HG03558 (cell line): ENCODE data around the gene SDK1.

Source experiments
- ATAC-seq: cut with Tn5 transposase; IDR thresholded peaks from one replicate; pipeline ENCODE4 v1.9.1; 2021; ENCODE audit warnings: moderate number of reproducible peaks; ENCODE audit not compliant: unreplicated experiment; ENCODE audit errors: extremely low read depth

SDK1 gene

DNA sequence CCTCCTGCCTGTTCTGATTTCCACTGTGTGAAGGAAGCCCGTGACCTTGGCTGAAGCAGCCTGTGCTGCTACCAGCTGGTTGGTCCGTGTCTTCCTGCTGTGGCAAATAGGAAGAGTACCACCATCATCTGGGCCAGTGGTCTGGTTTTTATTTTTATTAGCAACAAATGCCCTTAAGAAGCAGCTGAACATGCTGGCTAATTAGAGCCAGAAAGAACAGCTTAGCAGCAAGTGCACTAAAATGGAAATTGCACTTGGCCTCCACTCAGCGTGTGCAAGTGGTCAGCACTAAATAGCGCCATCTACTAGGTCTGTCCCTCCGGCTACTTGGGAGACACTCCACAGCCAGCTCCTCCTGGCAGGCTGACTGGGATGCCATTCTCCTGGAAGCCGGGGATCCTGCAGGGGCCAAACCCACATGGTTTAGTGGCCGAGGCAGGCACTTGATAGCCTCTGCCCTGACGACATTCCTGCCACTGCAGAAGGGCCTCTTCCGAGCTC is 690.7 kb downstream of the SDK1 start:
- ATAC-seq = no peak

DNA sequence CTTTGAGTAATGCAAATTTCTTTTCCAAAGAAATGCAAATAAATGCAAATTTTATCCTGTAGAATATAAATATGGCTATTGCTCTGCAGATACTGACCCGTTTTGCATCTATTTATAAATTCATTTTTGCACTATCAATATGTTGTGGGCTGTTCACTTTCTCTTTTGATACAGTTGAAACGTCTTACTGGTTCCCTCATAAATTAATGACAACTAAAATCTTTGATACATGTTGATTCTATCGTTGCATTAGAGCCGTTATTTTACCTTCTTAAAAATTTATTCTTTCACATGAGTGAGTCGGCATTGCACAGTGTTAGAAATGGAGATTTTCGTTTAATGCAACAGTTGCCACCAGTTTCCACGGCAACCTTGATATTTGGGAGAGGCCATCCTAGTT is 691.8 kb downstream of the SDK1 start:
- no peak for ATAC-seq

DNA sequence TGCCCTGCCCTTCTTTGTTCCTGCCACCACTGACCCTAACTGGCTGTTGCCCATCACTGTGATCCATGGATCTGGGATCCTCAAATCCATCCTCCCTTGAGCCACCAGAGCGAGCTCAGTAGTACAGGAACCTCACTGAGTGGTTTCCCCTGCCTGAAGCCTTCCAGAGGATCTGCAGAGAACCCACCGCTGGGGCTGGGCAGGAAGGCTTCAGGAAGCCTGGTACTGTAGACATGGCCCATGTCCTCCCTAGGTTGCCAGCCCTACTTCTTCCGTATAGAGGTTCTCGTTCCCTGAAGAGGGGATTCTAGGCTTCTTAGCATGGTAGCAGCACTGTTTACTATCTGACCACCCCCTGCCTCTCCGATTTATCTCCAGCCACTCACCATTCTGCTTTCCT is 693.7 kb downstream of the SDK1 start:
- ATAC-seq = no peak

DNA sequence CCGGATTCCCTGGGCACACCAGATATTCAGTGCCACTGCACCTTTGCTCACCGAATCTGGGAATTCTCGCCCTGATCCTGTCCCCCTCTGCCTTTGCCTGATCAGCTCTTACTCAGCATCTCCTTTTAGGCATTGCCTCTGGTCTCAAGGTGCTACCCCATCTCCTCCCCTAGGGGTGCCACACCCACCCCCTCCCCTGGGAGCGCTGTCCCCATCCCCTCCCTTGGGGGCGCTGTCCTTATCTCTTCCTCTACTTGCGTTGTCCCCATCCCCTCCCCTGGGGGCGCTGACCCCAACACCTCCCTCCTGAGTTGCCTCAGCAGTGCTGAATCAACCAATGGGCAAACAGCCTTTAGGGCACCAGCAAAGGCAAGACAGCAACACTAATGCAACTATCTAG is 694.1 kb downstream of the SDK1 start:
- no peak for ATAC-seq

DNA sequence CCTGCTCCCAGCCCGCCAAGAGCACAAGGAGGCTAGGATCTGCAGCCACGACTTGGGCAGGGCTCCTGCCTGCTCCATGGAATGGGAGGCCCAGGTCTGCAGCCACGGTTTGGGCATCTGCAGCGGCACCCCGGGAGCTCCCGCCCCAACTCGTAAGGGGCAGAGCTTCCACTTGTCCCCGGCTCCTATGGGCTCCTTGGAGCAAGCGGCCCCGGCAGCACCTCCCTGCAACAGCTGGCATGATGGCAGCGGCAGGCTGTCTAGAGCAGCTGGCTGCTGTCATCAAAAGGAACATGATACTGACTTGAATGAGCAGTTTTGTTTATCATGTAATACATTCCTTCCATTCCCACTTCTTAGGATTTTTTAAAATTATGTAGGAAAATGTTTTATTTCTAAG is 697.0 kb downstream of the SDK1 start:
- no peak for ATAC-seq

DNA sequence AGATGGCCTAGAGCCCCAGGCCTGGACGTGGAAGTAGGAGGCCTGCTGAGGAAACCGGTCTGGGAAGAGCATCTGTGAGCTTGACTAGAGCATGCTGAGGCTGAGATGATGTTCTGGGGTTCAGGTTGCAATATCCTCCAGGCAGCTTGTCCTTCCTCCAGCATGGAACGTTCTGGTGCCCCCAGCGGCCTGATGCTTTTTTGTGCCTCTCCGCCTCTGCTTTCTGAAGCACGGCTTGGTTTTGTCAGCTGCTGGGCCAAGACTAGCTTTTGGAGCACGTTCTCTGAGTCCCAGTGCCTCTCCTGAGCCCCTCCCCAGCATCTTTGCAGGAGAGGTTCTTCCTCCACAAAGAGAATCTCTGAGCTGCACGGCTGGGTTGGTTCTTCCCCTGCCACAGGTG is 699.1 kb downstream of the SDK1 start:
- no peak for ATAC-seq

DNA sequence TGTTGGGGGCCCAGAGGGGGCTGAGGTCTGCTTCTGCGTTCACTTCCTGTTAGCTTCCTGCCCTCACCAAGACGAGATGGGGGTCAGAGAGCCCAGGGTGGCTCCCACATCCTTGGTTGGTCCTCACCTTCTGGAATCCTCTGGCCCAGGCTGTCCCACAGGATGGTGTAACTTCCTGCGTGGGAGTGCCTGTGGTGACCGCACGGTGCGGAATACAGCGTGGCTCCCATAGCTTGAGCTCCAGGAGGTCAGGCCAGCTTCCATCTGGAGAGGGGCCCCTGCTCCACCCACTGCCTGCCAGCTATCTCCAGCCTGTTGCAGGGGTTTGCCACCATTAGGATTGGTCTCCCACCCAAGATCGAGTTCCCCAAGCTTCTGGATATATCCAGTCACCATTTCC is 699.9 kb downstream of the SDK1 start:
- ATAC-seq = no peak

DNA sequence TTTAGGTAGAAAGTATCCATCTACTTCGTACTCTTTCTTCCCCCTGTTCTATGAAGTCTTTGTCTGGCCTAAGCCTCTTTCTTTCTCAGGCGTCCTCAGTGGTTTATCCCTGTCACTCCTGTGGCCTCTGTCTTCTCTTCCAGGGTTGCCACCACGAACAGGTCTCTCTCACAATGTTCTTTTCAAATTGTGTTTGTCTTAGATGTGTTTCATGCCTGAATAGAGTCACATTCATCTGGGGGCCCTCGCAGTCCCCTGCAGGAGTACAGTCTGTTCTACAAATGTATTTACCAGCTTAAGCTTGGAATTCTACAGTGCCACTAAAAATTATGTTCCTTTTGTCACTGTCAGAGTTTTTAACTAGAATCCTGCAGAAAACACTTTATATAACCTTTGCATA is 700.7 kb downstream of the SDK1 start:
- ATAC-seq = no peak

DNA sequence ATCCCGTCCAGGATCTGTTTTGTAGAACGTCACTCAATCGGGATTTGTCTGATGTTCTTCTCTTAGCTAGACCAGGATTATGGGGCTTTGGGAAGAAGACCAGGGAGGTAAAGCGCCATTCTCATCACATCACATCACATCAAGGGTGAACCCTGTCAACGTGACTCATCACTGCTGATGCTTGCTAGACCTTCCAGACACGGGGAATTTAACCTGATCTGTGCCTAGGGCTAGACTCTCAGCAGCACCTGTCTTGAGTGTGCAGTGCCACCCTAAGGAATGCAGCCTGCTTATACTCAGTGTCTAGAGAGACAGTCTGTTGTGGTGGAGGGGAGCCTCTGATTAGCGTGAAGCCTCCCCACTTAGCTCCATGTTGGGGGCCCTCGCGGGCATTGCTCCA is 702.5 kb downstream of the SDK1 start:
- no peak for ATAC-seq

DNA sequence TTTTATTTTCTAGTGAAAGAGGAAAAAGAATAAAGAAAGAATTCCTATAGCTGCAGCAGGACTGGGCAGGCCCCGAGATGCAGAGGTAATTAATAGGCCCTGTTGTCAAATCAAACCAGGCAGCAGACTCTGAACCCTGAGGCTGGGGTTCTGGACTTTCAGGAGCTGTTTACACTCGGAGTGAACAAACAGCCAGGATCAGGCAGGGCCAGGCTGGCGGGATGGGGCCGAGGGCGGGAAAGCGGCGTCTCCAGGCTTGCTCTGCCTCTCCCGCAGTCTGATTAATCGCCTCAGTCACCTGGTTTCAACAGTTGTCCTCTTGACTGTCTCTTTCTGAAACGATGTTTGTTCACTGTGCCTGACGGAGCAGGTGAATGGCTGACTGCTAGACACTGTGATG is 705.6 kb downstream of the SDK1 start:
- ATAC-seq = no peak

DNA sequence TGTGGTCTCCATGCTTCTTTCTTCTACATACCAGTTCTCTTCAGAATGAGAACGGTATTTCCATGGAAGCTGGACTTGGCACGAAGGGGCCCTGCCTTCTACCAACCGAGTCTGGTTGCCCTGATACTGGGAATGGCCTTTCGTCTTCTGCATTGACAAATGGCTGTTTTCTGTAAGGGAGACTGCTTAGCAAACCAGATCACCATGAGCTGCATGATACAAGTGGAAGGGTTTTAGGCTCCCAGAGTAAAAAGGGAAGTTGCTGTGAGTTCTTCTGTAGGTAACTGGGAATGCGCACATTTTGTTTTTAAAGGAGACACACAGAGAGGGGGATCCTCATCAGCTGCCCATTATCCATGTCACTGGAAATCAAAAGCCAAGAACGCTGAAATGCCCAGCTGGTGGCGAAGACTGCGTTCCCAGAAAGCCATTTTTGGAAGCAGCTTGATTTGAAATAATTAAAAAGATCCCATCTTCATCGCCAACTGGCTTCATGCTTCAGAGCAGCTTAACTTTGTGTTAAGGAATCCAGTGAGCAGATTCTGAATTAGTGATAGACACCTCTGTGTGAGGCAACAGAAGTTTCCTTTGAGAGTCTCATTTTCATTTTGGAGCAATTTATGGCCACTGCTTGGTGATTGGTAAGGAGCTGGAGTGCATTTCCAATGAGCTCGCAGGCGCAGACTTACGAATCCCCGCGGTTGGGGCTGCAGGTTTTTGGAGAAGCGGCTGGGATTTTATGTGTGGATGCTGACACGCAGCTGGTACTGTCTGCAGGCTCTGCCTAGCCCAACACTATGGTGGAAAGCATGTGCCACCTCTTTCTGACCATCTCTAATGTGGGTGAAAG is 708.4 kb downstream of the SDK1 start:
- ATAC-seq = no peak

DNA sequence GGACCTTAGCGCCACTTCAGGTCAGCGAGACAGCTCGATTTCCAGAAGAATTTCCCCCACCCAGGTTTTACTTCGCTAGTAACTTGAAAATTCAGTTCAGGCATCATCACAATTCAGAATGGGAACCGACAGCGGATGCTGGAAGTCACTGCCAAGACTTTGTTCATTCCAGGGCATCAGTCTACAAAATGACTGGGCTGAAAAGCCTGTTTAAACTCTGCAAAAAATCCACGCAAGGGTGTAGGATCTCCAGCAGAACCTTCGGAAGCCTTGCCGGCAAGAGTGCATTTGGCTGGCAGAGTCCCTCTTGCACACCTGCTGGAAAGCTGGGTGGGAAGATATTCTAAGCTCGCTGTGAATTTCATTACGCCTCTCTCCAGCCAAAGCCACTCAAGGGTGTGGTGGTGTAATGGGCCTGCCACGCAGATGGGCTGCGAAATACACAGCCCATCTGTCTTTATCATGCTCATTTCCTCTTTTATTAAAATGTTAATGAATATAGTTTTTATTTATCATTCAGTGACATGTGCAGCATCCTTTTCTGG is 709.1 kb downstream of the SDK1 start:
- ATAC-seq = no peak

DNA sequence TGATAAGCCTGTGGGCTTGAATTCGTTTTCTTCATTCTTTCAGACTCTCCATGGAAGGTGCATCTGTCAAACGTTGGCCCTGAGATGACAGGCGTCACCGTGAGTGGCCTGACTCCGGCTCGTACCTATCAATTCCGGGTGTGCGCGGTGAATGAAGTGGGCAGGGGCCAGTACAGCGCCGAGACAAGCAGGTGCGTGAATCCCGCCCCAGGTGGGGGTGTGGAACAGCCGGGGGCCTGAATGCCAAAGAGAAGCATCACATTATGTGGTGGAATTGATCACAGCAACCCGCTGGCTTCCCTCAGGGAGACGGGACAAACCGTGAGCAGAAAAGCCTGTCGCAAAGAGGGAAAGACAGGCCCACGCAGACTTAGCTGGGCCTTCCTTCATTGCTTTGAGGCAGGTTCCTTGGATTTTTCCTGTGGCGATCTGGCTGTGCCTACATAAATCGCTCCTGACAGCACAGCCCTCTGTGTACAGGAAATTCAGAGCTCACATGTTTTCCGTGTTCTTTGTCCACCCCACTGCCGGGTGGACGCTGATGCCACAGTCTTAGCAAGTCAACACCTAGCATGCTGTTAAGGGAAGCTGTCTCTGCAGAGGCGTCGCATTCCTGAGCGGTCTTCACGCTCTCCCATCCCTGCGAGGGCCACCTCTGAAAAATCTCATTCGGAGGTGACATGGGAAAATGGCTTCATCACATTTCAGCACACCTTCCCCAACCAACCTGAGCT is 710.0 kb downstream of the SDK1 start:
- ATAC-seq = no peak

DNA sequence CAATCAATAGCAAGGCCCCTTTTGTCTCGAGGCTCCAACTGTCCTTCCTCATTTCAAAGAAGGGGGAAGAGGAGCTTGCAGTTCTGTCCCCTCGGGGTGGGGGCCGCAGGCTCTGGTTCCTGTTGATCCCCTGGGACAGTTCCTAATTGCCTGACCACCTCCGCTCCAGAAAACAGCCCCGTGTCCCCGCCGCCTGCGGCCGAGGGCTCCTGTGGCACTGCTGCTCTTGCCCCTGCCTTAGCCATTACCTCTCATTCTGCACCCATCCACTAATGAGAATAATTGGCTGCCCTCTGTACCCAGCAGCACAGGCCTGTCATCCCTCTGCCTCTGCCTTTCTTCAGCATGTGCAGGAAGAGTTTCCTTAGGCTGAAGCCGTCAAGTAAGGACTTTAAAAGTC is 712.7 kb downstream of the SDK1 start:
- no peak for ATAC-seq

DNA sequence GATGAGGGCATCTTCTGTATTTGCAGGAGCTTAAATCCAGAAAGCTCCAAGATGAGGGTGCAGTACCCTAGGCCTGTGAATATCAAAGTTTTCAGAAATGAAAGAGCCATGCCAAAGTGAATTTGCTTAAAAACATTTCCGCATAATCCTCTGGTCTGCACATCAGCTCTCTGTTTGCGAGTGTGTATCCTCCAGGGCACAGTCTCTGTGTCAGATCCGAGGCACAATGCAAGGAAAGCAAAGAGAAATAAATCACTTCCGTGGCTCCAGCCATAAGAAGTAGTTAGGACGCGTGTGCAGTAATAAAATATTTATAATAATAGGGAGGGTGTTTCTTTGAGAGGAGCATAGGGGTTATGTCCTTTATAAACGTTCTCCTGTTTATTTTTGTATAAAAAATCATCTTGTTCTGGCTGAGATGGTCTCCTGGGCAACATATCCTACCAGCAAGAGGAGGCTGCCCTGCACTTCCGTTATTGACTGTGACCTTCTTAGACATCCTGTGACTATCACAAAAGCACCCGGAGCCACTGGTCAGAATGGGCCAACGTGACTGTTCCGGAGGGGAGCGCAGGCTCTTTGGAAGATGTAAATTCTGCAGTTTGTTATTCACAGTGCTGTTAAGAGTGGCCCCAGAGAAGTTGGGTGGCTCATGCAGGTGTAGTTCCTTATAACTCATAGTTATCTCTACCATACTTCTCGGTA is 713.4 kb downstream of the SDK1 start:
- no peak for ATAC-seq

DNA sequence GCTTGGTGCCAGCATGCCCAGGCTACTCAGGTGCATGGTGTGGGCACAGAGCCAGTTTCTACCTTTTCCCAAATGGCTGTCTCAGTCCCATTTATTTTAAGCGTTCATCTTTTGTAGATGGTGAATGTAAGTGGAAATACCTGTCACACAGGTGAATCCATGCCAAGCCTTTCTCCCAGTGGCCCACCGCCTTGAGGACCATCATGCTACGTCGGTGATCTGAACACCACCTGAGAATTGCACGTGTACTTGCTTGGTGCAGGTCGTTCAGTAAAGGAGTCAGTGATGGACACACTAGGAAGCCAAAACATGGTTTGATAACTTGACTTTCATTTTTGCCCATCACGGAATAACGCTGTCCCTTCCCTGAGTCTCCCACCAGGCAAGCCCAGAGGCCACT is 714.3 kb downstream of the SDK1 start:
- no peak for ATAC-seq

DNA sequence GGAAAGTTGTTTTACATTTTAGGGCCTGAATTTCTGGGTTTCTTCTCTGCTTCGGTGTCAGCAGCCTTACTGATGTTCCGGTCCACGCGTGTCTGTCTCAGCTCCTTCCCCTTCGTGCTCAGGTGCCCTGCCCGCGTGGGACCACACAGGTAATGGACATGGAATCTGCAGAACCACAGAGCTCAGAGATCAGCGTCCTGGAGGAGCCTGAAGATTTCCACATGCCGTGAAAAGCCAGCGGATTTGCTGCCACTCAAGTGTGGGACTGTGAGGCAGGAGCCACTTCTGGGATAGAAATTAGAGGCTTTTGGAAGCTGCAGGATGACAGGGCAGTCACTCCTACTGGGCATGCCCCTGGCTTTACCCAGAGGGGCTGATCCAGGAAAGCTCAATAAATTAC is 714.9 kb downstream of the SDK1 start:
- no peak for ATAC-seq

DNA sequence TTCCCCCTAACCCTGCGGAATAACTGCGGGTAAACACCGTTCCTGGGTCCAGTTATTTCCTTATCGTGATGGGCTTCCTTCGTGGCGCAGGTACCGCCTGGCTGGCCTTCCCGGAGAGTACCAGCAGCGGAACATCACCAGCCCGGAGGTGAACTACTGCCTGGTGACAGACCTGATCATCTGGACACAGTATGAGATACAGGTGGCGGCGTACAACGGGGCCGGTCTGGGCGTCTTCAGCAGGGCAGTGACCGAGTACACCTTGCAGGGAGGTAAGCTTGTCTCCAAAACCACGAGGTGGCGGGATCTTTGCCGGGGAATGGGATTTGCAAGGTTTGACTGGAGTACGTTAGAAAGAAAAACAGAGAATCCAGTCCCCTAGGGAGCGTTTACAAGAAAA is 716.0 kb downstream of the SDK1 start:
- ATAC-seq = no peak

DNA sequence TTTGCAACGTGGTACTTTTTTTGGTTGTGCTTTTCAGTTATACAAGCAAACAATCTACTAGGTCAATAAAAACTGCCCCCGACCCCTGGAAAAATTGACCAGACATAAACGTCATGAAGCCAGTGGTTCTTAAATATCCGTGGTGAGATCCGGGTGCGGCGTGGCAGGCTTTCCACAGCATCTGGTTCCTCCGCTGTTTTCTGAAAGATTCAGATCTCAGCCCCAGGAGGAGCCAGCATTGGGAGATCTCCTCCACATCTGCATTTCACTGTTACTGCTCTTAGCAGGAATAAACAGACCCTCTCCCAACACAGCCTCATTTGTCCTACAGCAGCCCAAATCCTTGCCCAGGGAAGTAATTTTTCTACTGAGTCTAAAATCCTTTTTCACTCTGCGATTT is 716.7 kb downstream of the SDK1 start:
- no peak for ATAC-seq

DNA sequence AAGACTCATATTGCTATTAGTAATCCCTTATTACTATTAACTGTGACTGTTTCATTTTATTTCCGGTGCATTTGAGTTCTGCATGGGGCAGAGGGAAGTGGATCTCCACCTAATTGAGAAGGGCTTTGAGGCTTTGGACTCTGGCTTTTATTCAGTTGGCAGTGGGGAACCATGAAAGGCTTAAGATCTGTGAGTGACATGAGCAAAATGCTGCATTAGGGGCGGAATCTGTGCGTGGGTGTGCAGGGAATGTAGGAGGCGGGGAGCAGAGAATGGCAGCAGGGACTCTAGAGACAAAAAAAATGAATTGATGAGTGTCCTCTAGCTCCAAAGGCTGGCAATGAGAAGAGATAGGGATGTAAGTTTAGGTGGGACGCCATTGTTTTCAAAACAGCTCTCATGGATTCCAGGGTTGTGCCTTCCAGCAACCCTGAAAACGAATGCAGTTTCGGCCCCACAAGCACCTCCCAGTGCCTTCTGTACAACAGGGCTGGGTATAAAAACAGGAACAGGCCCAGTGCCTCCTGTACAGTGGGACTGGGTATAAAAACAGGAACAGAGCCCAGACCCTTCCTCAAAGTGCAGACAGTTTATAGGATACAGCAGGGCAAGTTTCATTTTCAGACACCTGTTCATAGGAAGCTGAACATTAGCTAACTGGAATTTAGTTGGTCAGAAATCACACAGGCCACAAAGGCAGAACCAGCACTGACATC is 717.7 kb downstream of the SDK1 start:
- ATAC-seq = no peak
